ENCODE data around the gene CPNE1.

The CPNE1 gene

GRCh38 chr20:35674921-35675320, 10.2 kb upstream of the CPNE1 start:
- no peak for DNase-seq
- Mint-ChIP-seq H3K4me1 (ENCODE audit: low read depth) (no peaks in the 10 kb centered on the region), H3K27me3 (no peaks in the 10 kb centered on the region), H3K4me3 (no peak overlapping the region), H3K27ac (no peak overlapping the region), H3K36me3 (ENCODE audit: low read depth) (peaks cover 70% of the 10 kb centered on the region), H3K9me3 (no peaks in the 10 kb centered on the region)

GRCh38 chr20:35673884-35674283, 9.2 kb upstream of the CPNE1 start:
- Mint-ChIP-seq H3K27ac (no peak overlapping the region), H3K4me1 (ENCODE audit: low read depth) (no peaks in the 10 kb centered on the region), H3K9me3 (no peaks in the 10 kb centered on the region), H3K27me3 (no peaks in the 10 kb centered on the region), H3K4me3 (no peak overlapping the region), H3K36me3 (ENCODE audit: low read depth) (peaks cover 71% of the 10 kb centered on the region)
- no peak for DNase-seq

- H3K4me3 Mint-ChIP-seq: no peak overlapping the region
- H3K4me1 Mint-ChIP-seq (ENCODE audit: low read depth): peaks cover 4% of the 10 kb centered on the region
- H3K27ac Mint-ChIP-seq: no peak overlapping the region
- H3K36me3 Mint-ChIP-seq (ENCODE audit: low read depth): peaks cover 67% of the 10 kb centered on the region
- no peaks in the 10 kb centered on the region for H3K27me3 Mint-ChIP-seq
- no peak for DNase-seq
- H3K9me3 Mint-ChIP-seq: no peaks in the 10 kb centered on the region
Measured at GRCh38 chr20:35669681-35670080, 5.0 kb upstream of the CPNE1 start.

- peaks cover 67% of the 10 kb centered on the region for H3K36me3 Mint-ChIP-seq (ENCODE audit: low read depth)
- H3K4me1 Mint-ChIP-seq (ENCODE audit: low read depth): peaks cover 4% of the 10 kb centered on the region
Measured at GRCh38 chr20:35669221-35669620, 4.5 kb upstream of the CPNE1 start.

GRCh38 chr20:35665949-35666288, 1.2 kb upstream of the CPNE1 start:
- H3K9me3 Mint-ChIP-seq: no peaks in the 10 kb centered on the region
- no peaks in the 10 kb centered on the region for H3K27me3 Mint-ChIP-seq
- peaks cover 23% of the 10 kb centered on the region for H3K4me1 Mint-ChIP-seq (ENCODE audit: low read depth)
- H3K36me3 Mint-ChIP-seq (ENCODE audit: low read depth): peaks cover 72% of the 10 kb centered on the region
- no peak for DNase-seq
- H3K27ac Mint-ChIP-seq: peak overlapping the region; percentile 73
- peak overlapping the region; percentile 34 for H3K4me3 Mint-ChIP-seq

More at GRCh38 chr20:35669221-35669620, 4.5 kb upstream of the CPNE1 start:
- no peak for DNase-seq
- Mint-ChIP-seq H3K9me3 (no peaks in the 10 kb centered on the region), H3K27me3 (no peaks in the 10 kb centered on the region), H3K4me3 (no peak overlapping the region), H3K27ac (no peak overlapping the region)

- H3K27ac Mint-ChIP-seq: peak overlapping the region; percentile 95
- H3K4me1 Mint-ChIP-seq (ENCODE audit: low read depth): peaks cover 43% of the 10 kb centered on the region
- no peaks in the 10 kb centered on the region for H3K27me3 Mint-ChIP-seq
- H3K9me3 Mint-ChIP-seq: no peaks in the 10 kb centered on the region
- peak; percentile 74 for DNase-seq
- peak overlapping the region; percentile 96 for H3K4me3 Mint-ChIP-seq
- peaks cover 65% of the 10 kb centered on the region for H3K36me3 Mint-ChIP-seq (ENCODE audit: low read depth)
Measured at GRCh38 chr20:35663516-35664465, 909 bp downstream of the CPNE1 start.

GRCh38 chr20:35662551-35662950, 2.1 kb downstream of the CPNE1 start:
- H3K9me3 Mint-ChIP-seq: no peaks in the 10 kb centered on the region
- H3K27me3 Mint-ChIP-seq: no peaks in the 10 kb centered on the region
- H3K36me3 Mint-ChIP-seq (ENCODE audit: low read depth): peaks cover 63% of the 10 kb centered on the region
- no peak for DNase-seq
- peak overlapping the region; percentile 95 for H3K27ac Mint-ChIP-seq
- H3K4me3 Mint-ChIP-seq: peak overlapping the region; percentile 96
- H3K4me1 Mint-ChIP-seq (ENCODE audit: low read depth): peaks cover 51% of the 10 kb centered on the region

GRCh38 chr20:35661908-35662307, 2.8 kb downstream of the CPNE1 start:
- Mint-ChIP-seq H3K27ac (peak overlapping the region; percentile 95), H3K36me3 (ENCODE audit: low read depth) (peaks cover 66% of the 10 kb centered on the region), H3K4me1 (ENCODE audit: low read depth) (peaks cover 57% of the 10 kb centered on the region), H3K27me3 (no peaks in the 10 kb centered on the region), H3K4me3 (peak overlapping the region; percentile 96), H3K9me3 (no peaks in the 10 kb centered on the region)
- no peak for DNase-seq

- Mint-ChIP-seq H3K27me3 (no peaks in the 10 kb centered on the region), H3K36me3 (ENCODE audit: low read depth) (peaks cover 75% of the 10 kb centered on the region), H3K4me1 (ENCODE audit: low read depth) (peaks cover 65% of the 10 kb centered on the region), H3K4me3 (peak overlapping the region; percentile 96), H3K27ac (peak overlapping the region; percentile 95), H3K9me3 (no peaks in the 10 kb centered on the region)
- DNase-seq: no peak
Measured at GRCh38 chr20:35661053-35661452, 3.6 kb downstream of the CPNE1 start.

- H3K4me3 Mint-ChIP-seq: peak overlapping the region; percentile 96
- H3K9me3 Mint-ChIP-seq: no peaks in the 10 kb centered on the region
- H3K27me3 Mint-ChIP-seq: no peaks in the 10 kb centered on the region
- H3K27ac Mint-ChIP-seq: peak overlapping the region; percentile 95
- DNase-seq: peak; percentile 59
- peaks cover 75% of the 10 kb centered on the region for H3K36me3 Mint-ChIP-seq (ENCODE audit: low read depth)
- peaks cover 68% of the 10 kb centered on the region for H3K4me1 Mint-ChIP-seq (ENCODE audit: low read depth)
Measured at GRCh38 chr20:35660122-35660937, 4.4 kb downstream of the CPNE1 start.

- H3K27ac Mint-ChIP-seq: peak overlapping the region; percentile 84
- H3K4me1 Mint-ChIP-seq (ENCODE audit: low read depth): peaks cover 59% of the 10 kb centered on the region
- H3K4me3 Mint-ChIP-seq: peak overlapping the region; percentile 43
- no peaks in the 10 kb centered on the region for H3K9me3 Mint-ChIP-seq
- DNase-seq: no peak
- peaks cover 51% of the 10 kb centered on the region for H3K36me3 Mint-ChIP-seq (ENCODE audit: low read depth)
- no peaks in the 10 kb centered on the region for H3K27me3 Mint-ChIP-seq
Measured at GRCh38 chr20:35657271-35657670, 7.4 kb downstream of the CPNE1 start.

GRCh38 chr20:35654415-35654814, 10.3 kb downstream of the CPNE1 start:
- peaks cover 61% of the 10 kb centered on the region for H3K4me1 Mint-ChIP-seq (ENCODE audit: low read depth)

GRCh38 chr20:35653893-35654292, 10.8 kb downstream of the CPNE1 start:
- Mint-ChIP-seq H3K27ac (no peak overlapping the region), H3K9me3 (no peaks in the 10 kb centered on the region), H3K4me3 (no peak overlapping the region), H3K27me3 (no peaks in the 10 kb centered on the region), H3K4me1 (ENCODE audit: low read depth) (peaks cover 61% of the 10 kb centered on the region), H3K36me3 (ENCODE audit: low read depth) (peaks cover 60% of the 10 kb centered on the region)
- DNase-seq: no peak

More at GRCh38 chr20:35654415-35654814, 10.3 kb downstream of the CPNE1 start:
- no peaks in the 10 kb centered on the region for H3K9me3 Mint-ChIP-seq
- no peak for DNase-seq
- H3K4me3 Mint-ChIP-seq: no peak overlapping the region
- peaks cover 59% of the 10 kb centered on the region for H3K36me3 Mint-ChIP-seq (ENCODE audit: low read depth)
- no peak overlapping the region for H3K27ac Mint-ChIP-seq
- H3K27me3 Mint-ChIP-seq: no peaks in the 10 kb centered on the region

- H3K27ac Mint-ChIP-seq: no peak overlapping the region
- H3K4me3 Mint-ChIP-seq: no peak overlapping the region
- peaks cover 61% of the 10 kb centered on the region for H3K36me3 Mint-ChIP-seq (ENCODE audit: low read depth)
- no peaks in the 10 kb centered on the region for H3K27me3 Mint-ChIP-seq
- H3K4me1 Mint-ChIP-seq (ENCODE audit: low read depth): peaks cover 64% of the 10 kb centered on the region
- DNase-seq: no peak
- no peaks in the 10 kb centered on the region for H3K9me3 Mint-ChIP-seq
Measured at GRCh38 chr20:35653430-35653734, 11.3 kb downstream of the CPNE1 start.

All from activated T-cell treated with anti-CD3 and anti-CD28 coated beads, Interleukin-2, amount 50 U/mL, for 24 hours (primary cell).